SK-N-SH treated with all-trans-retinoic acid at 6 μM for 48 hours (cell line): Measurements from ENCODE around the gene UBTD1.

Experiments
- ARNTL ChIP-seq: fragments of 450-650 bp; formaldehyde crosslinking; IDR thresholded peaks from 2 replicates; pipeline ENCODE4 v1.5.0; 2020; ENCODE audit warnings: low read depth, mild to moderate bottlenecking, moderate library complexity, borderline replicate concordance
- BACH2 ChIP-seq: fragments of 250-450 bp; sonication (Bioruptor Pico); IDR thresholded peaks from 2 replicates; pipeline ENCODE4 v1.9.0; 2021; ENCODE audit warnings: mild to moderate bottlenecking, borderline replicate concordance
- GLIS3 ChIP-seq: fragments of 250-450 bp; sonication (Bioruptor Pico); IDR thresholded peaks from 2 replicates; pipeline ENCODE4 v1.5.0; 2020; ENCODE audit warnings: mild to moderate bottlenecking, moderate library complexity
- OSR1 ChIP-seq: fragments of 250-450 bp; sonication (Bioruptor Pico); IDR thresholded peaks from 2 replicates; pipeline ENCODE4 v1.8.0; 2022; ENCODE audit warnings: moderate library complexity, mild to moderate bottlenecking, inconsistent platforms
- PPARA ChIP-seq: fragments of 250-450 bp; sonication (Bioruptor Pico); IDR thresholded peaks from 2 replicates; pipeline ENCODE4 v1.5.0; 2020; ENCODE audit warnings: mild to moderate bottlenecking, borderline replicate concordance
- RARB ChIP-seq: fragments of 250-450 bp; sonication (Bioruptor Pico); IDR thresholded peaks from 2 replicates; pipeline ENCODE4 v1.8.0; 2021; ENCODE audit warnings: mild to moderate bottlenecking, moderate library complexity
- SNAI2 ChIP-seq: fragments of 250-450 bp; sonication (Bioruptor Pico); IDR thresholded peaks from 2 replicates; pipeline ENCODE4 v1.5.0; 2020; ENCODE audit warnings: mild to moderate bottlenecking, moderate library complexity
- TOX ChIP-seq: fragments of 250-450 bp; sonication (Bioruptor Pico); IDR thresholded peaks from 2 replicates; pipeline ENCODE4 v1.8.0; 2021; ENCODE audit warnings: mild to moderate bottlenecking, moderate library complexity, borderline replicate concordance
- ZFP3 ChIP-seq: fragments of 250-450 bp; sonication (Bioruptor Pico); IDR thresholded peaks from 2 replicates; pipeline ENCODE4 v1.5.0; 2020; ENCODE audit warnings: mild to moderate bottlenecking, moderate library complexity
- ZFP30 ChIP-seq: fragments of 450-650 bp; formaldehyde crosslinking; IDR thresholded peaks from 2 replicates; pipeline ENCODE4 v1.5.0; 2022; ENCODE audit warnings: mild to moderate bottlenecking, moderate library complexity
- ZNF70 ChIP-seq: fragments of 450-650 bp; formaldehyde crosslinking; IDR thresholded peaks from 2 replicates; pipeline ENCODE4 v1.5.0; 2020; ENCODE audit warnings: mild to moderate bottlenecking, moderate library complexity
- TF ChIP-seq, protein P1 (sequence below): fragments of 250-450 bp; sonication (Bioruptor Pico); IDR thresholded peaks from 2 replicates; pipeline ENCODE4 v1.5.1; 2020; ENCODE audit warnings: low read depth, mild to moderate bottlenecking, moderate library complexity
- TF ChIP-seq, protein P2 (sequence below): fragments of 250-450 bp; sonication (Bioruptor Pico); IDR thresholded peaks from 2 replicates; pipeline ENCODE4 v1.8.0; 2020; ENCODE audit warnings: mild to moderate bottlenecking, moderate library complexity, borderline replicate concordance

DNA sequence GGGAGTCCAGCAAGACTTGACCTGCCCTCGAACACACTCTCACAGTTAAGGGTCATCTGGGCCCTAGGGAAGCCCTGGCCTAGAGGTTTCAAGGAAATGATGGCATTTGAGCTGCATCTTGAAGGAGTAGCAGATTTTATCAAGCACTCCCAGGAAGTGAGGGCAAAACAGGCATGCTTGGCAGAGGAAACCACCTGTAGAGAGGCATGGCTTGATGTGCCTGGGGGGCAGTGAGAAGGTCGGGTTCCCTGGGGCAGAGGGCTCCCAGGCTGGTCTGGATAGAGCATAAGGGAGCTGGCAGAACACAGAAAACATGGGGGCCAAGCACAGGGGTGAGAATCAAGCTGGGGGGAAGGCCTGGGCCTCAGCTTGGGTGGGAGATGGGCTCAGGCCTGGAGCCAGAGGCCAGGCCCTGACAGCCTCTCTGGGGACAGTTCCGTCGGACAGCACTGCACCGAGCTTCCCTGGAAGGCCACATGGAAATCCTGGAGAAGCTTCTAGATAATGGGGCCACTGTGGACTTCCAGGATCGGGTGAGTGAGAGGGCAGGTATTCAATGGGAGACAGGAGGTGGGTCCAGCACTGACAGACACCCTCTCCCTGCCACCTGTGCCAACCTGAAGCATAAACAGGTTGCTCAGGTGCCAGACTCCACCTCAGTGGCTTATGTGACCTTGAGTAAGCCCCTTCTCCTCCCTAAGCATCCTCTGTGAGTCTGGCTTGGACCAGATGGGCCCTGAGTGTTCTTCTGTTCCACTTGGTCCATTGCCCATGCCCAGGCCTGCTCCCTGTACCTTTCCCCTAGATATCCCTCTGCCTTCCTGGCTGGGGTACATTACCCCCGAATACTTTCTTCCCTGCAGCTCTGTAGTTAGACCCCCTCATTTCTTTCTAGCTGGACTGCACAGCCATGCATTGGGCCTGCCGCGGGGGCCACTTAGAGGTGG, 82.0 kb downstream of the UBTD1 start:
- TF ChIP-seq ZFP3 (no peak), ZFP30 (CRISPR knock-in tag) (no peak), RARB (CRISPR knock-in tag) (no peak), OSR1 (CRISPR knock-in tag) (no peak), ZNF70 (CRISPR knock-in tag) (no peak), SNAI2 (CRISPR knock-in tag) (no peak), ARNTL (CRISPR knock-in tag) (no peak), PPARA (CRISPR knock-in tag) (no peak), BACH2 (CRISPR knock-in tag) (no peak), GLIS3 (CRISPR knock-in tag) (no peak), TOX (no peak)
- TF ChIP-seq, protein P1, sequence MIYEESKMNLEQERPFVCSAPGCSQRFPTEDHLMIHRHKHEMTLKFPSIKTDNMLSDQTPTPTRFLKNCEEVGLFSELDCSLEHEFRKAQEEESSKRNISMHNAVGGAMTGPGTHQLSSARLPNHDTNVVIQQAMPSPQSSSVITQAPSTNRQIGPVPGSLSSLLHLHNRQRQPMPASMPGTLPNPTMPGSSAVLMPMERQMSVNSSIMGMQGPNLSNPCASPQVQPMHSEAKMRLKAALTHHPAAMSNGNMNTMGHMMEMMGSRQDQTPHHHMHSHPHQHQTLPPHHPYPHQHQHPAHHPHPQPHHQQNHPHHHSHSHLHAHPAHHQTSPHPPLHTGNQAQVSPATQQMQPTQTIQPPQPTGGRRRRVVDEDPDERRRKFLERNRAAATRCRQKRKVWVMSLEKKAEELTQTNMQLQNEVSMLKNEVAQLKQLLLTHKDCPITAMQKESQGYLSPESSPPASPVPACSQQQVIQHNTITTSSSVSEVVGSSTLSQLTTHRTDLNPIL (CRISPR knock-in tag): no peak
- TF ChIP-seq, protein P2, sequence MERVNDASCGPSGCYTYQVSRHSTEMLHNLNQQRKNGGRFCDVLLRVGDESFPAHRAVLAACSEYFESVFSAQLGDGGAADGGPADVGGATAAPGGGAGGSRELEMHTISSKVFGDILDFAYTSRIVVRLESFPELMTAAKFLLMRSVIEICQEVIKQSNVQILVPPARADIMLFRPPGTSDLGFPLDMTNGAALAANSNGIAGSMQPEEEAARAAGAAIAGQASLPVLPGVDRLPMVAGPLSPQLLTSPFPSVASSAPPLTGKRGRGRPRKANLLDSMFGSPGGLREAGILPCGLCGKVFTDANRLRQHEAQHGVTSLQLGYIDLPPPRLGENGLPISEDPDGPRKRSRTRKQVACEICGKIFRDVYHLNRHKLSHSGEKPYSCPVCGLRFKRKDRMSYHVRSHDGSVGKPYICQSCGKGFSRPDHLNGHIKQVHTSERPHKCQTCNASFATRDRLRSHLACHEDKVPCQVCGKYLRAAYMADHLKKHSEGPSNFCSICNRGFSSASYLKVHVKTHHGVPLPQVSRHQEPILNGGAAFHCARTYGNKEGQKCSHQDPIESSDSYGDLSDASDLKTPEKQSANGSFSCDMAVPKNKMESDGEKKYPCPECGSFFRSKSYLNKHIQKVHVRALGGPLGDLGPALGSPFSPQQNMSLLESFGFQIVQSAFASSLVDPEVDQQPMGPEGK: no peak
